HG03342 (cell line): ENCODE measurements around the gene SF3B2.
"Not testable (repeated sequence)": the region's sequence is repeated elsewhere in the genome, so short reads cannot be mapped to it uniquely, and the experiment has no call there.

ENCODE experiments used
- ATAC-seq: cut with Tn5 transposase; IDR thresholded peaks from one replicate; pipeline ENCODE4 v1.9.1; 2021; ENCODE audit warnings: mild to moderate bottlenecking, moderate library complexity; ENCODE audit not compliant: unreplicated experiment

The SF3B2 gene

GRCh38 chr11:66051766-66052663 lies at the start of gene SF3B2:
Gene SF3B2, plus strand, starts transcription at chr11:66052364. Its CDS starts 21 bp downstream, at chr11:66052385.
- peak; percentile 93 for ATAC-seq

GRCh38 chr11:66002648-66003225 lies 49.4 kb upstream of the SF3B2 start:
- peak; percentile 33 for ATAC-seq

GRCh38 chr11:66003291-66003690 lies 48.9 kb upstream of the SF3B2 start:
- ATAC-seq, result no peak

GRCh38 chr11:66004186-66004585 lies 48.0 kb upstream of the SF3B2 start:
- ATAC-seq, result no peak

GRCh38 chr11:66006134-66006890 lies 45.9 kb upstream of the SF3B2 start:
- ATAC-seq, result no peak

- ATAC-seq, result no peak
These were observed 45.3 kb upstream of the SF3B2 start for GRCh38 chr11:66006891-66007176.

- no peak for ATAC-seq
These were observed 44.9 kb upstream of the SF3B2 start for GRCh38 chr11:66007201-66007634.

GRCh38 chr11:66008095-66008467 lies 44.1 kb upstream of the SF3B2 start:
- ATAC-seq, result no peak

GRCh38 chr11:66008468-66009101 lies 43.6 kb upstream of the SF3B2 start:
- no peak for ATAC-seq

GRCh38 chr11:66010036-66010435 lies 42.1 kb upstream of the SF3B2 start:
- ATAC-seq, result not testable (repeated sequence)

GRCh38 chr11:66011239-66011784 lies 40.9 kb upstream of the SF3B2 start:
- no peak for ATAC-seq

- no peak for ATAC-seq
These were observed 40.3 kb upstream of the SF3B2 start, which contains the start of gene CST6 for GRCh38 chr11:66011785-66012303. Gene CST6, plus strand, starts transcription at chr11:66012008. Its CDS starts 37 bp downstream, at chr11:66012045.

- ATAC-seq, result no peak
These were observed 39.7 kb upstream of the SF3B2 start for GRCh38 chr11:66012371-66012945.

GRCh38 chr11:66012946-66013761 lies 39.0 kb upstream of the SF3B2 start:
- ATAC-seq, result no peak

GRCh38 chr11:66013762-66014100 lies 38.4 kb upstream of the SF3B2 start:
- no peak for ATAC-seq

- ATAC-seq, result no peak
These were observed 37.2 kb upstream of the SF3B2 start for GRCh38 chr11:66014804-66015453.

- no peak for ATAC-seq
These were observed 36.7 kb upstream of the SF3B2 start for GRCh38 chr11:66015454-66015881.

- ATAC-seq, result no peak
These were observed 36.0 kb upstream of the SF3B2 start for GRCh38 chr11:66015936-66016792.
